ENCODE data around the gene OCSTAMP. TPM values are rescaled to one million over a fixed set of nuclear protein-coding genes. Genes with fewer than 3 reads are reported as not detected.

The OCSTAMP gene
- total and polyA plus RNA-seq, 2 donors from 2014 or later = not detected

DNA sequence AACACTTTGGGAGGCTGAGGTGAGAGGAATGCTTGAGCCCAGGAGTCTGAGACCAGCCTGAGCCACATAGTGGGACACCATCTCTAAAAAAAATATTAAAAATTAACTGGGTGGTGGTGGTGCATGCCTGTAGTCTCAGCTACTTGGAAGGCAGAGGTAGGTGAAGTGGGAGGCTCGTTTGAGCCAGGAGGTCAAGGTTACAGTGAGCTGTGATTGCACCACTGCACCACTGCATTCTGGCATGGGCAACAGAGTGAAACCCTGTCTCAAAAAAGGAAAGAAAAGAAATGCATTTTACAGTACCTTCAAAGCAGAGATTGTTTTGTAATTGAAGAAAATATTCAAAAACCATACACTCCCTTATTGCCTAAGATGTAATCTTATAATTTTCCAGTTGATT lies 6.5 kb downstream of the OCSTAMP start:
- FAIRE-seq (no peak), DNase-seq (no peak)
- intact Hi-C loops (cut with DNase I) = no loop called here
- Histone ChIP-seq H3K27me3 (ENCODE audit: control insufficient read depth, insufficient read depth, low read length) (peaks cover 3% of the 10 kb centered on the region), H3K36me3 (ENCODE audit: control insufficient read depth in 2 of 3, insufficient read depth in 3 of 3, low read length in 3 of 3) (no peaks in the 10 kb centered on the region), H3K4me1 (ENCODE audit: control insufficient read depth in 2 of 3, insufficient read depth in 2 of 3, low read depth in 1 of 3, low read length in 3 of 3) (no peaks in the 10 kb centered on the region), H3K9me3 (ENCODE audit: control insufficient read depth in 2 of 3, insufficient read depth in 1 of 3, low read length in 3 of 3) (peaks cover 0 to 3% (median 0%) of the 10 kb centered on the region in 3 donors), H3K9ac (ENCODE audit: low read length in 3 of 3) (no peak overlapping the region), H3K27ac (ENCODE audit: low read depth in 2 of 2, low read length in 2 of 2) (no peak overlapping the region), H3K4me3 (ENCODE audit: low read length in 3 of 3) (no peak overlapping the region)
- TF ChIP-seq, protein P1, sequence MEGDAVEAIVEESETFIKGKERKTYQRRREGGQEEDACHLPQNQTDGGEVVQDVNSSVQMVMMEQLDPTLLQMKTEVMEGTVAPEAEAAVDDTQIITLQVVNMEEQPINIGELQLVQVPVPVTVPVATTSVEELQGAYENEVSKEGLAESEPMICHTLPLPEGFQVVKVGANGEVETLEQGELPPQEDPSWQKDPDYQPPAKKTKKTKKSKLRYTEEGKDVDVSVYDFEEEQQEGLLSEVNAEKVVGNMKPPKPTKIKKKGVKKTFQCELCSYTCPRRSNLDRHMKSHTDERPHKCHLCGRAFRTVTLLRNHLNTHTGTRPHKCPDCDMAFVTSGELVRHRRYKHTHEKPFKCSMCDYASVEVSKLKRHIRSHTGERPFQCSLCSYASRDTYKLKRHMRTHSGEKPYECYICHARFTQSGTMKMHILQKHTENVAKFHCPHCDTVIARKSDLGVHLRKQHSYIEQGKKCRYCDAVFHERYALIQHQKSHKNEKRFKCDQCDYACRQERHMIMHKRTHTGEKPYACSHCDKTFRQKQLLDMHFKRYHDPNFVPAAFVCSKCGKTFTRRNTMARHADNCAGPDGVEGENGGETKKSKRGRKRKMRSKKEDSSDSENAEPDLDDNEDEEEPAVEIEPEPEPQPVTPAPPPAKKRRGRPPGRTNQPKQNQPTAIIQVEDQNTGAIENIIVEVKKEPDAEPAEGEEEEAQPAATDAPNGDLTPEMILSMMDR (IDR thresholded peaks at IDR 0.05; ENCODE audit: borderline replicate concordance, extremely low read depth, insufficient read depth) = no peak

DNA sequence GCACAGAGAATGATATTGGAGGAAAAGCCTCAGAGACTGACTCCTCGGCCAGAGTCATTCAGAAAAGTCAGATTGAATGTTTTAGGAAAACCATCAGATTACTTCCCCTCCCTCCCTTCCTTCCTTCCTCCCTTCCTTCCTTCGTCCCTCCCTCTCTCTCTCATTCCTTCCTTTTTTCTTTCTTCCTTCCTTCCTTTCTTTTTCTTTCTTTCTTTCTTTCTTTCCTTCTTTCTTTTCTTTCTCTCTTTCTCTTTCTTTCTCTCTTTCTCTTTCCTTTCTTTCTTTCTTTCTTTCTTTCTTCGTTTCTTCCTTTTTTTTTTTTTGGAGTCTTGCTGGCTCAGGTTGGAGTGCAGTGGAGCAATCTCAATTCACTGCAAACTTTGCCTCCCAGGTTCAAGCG lies 7.4 kb downstream of the OCSTAMP start:
- Histone ChIP-seq H3K9me3 (ENCODE audit: control insufficient read depth in 2 of 3, insufficient read depth in 1 of 3, low read length in 3 of 3) (peaks cover 0 to 3% (median 0%) of the 10 kb centered on the region in 3 donors), H3K36me3 (ENCODE audit: control insufficient read depth in 2 of 3, insufficient read depth in 3 of 3, low read length in 3 of 3) (no peaks in the 10 kb centered on the region), H3K4me3 (ENCODE audit: low read length in 3 of 3) (no peak overlapping the region), H3K27ac (ENCODE audit: low read depth in 2 of 2, low read length in 2 of 2) (no peak overlapping the region), H3K27me3 (ENCODE audit: control insufficient read depth, insufficient read depth, low read length) (peaks cover 3% of the 10 kb centered on the region), H3K4me1 (ENCODE audit: control insufficient read depth in 2 of 3, insufficient read depth in 2 of 3, low read depth in 1 of 3, low read length in 3 of 3) (no peaks in the 10 kb centered on the region), H3K9ac (ENCODE audit: low read length in 3 of 3) (no peak overlapping the region)
- DNase-seq = no peak
- TF ChIP-seq, protein P1 (IDR thresholded peaks at IDR 0.05; ENCODE audit: borderline replicate concordance, extremely low read depth, insufficient read depth) = no peak
- FAIRE-seq = no peak
- intact Hi-C loops (cut with DNase I) = no loop called here

DNA sequence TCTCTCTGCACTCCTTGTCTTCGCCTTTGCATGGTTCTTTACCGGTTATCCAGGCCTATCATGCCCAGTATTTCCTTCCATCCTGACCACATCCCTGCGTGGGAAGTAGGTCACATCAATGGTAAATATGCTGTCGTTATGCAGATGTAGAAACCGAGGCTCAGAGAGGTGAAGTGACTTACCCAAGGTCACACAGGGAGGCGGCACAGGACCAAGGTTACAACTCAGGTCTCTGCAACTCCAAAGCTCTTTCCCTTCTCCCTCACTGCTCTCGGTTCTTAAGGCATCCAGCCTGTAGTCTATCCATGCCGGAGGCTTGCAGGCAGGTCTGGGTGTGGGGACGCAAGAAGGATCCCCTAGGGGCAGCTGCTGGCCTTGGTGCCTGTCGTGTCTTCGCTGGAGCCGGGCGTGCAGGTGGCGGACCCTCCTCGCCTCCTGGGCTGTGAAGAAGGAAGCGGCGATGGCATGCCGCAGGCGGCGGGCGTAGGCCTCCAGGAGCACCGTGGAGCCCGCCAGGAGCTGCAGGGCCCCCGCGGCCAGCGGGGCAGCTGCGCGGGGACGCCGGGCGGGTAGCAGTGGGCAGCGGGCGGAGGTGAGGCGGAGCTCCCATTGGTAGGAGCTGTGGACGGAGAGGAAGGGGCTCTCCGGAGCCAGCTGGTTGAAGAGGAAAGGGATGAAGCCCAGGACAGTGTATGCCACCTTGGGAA lies 9.1 kb downstream of the OCSTAMP start:
- Histone ChIP-seq H3K27ac (ENCODE audit: low read depth in 2 of 2, low read length in 2 of 2) (no peak overlapping the region), H3K9me3 (ENCODE audit: control insufficient read depth in 2 of 3, insufficient read depth in 1 of 3, low read length in 3 of 3) (peaks cover 0 to 2% (median 0%) of the 10 kb centered on the region in 3 donors), H3K36me3 (ENCODE audit: control insufficient read depth in 2 of 3, insufficient read depth in 3 of 3, low read length in 3 of 3) (no peaks in the 10 kb centered on the region), H3K9ac (ENCODE audit: low read length in 3 of 3) (no peak overlapping the region), H3K4me3 (ENCODE audit: low read length in 3 of 3) (no peak overlapping the region), H3K4me1 (ENCODE audit: control insufficient read depth in 2 of 3, insufficient read depth in 2 of 3, low read depth in 1 of 3, low read length in 3 of 3) (no peaks in the 10 kb centered on the region), H3K27me3 (ENCODE audit: control insufficient read depth, insufficient read depth, low read length) (peaks cover 3% of the 10 kb centered on the region)
- DNase-seq (no peak), FAIRE-seq (no peak)
- intact Hi-C loops (cut with DNase I) = no loop called here
- TF ChIP-seq, protein P1 (IDR thresholded peaks at IDR 0.05; ENCODE audit: borderline replicate concordance, extremely low read depth, insufficient read depth) = no peak

All from kidney (tissue), 14 donors.